Measurements from ENCODE around the gene PSMB1. TPM values are rescaled to one million over a fixed set of nuclear protein-coding genes. Genes with fewer than 3 reads are reported as not detected.
A peak's percentile ranks its signal among the peaks of the same experiment; 100 is the strongest.
"Not testable (repeated sequence)": the region's sequence is repeated elsewhere in the genome, so short reads cannot be mapped to it uniquely, and the experiment has no call there.

The PSMB1 gene
- polyA plus RNA-seq, 10 donors, result 119 to 141 (median 131) TPM

DNA sequence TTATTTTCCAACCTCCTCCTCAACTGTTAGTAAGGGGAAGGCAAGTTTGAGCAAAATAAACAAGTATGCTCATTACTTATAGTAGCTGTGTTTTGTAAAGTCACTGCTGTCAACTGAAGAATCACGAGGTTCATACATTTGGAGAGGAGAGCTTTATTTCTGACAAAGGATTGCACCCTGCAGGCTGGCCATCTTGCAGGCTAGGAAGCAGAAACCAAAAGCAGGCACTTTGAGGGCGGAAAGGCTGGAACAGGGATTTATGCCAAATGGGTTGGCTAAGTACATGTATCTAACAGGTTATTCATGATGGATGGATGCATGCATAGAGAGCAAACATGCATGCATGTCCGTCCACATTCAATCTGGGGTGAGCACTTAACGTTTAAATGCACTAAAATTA lies 46.7 kb downstream of the PSMB1 start:
- no peak for DNase-seq

DNA sequence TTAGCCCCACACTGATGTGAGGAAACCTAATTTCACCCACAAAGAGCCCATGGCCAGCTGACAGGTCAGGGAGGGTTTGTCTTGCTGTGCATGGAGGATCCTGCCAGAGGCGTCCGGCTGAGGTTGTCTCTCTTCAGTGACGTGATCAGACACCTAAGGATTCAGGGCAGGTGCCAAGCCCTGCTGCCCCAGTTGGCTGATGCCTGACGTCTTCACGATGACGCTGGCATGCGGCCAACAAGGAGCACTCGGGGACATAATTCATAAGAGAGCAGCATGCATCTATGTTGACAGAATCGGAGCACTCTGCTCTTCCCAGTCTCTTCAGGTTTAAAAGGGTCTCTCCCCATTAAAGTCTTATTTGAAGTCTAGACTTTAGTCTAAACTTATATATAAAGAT lies 47.8 kb downstream of the PSMB1 start:
- DNase-seq, result peak; percentile 11 to 47 (median 47)

DNA sequence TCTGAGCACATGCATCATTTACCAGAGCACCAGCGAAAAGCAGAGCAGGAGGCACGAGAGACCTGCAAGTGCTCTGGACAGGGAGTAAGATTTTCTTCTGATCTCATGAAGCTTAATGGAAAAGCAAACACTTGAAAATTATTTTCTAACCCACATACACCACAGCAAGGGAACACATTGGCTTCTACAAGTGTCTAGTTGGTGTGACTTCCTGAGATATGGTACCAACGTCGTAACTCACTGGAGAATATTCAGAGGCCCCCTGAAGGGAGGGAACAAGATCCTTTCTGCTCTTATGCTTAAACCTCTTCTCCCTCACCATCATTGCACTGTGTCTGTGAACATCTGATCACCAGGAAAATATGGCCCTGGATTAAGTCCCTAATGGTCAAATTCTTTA lies 48.6 kb downstream of the PSMB1 start:
- DNase-seq, result no peak

DNA sequence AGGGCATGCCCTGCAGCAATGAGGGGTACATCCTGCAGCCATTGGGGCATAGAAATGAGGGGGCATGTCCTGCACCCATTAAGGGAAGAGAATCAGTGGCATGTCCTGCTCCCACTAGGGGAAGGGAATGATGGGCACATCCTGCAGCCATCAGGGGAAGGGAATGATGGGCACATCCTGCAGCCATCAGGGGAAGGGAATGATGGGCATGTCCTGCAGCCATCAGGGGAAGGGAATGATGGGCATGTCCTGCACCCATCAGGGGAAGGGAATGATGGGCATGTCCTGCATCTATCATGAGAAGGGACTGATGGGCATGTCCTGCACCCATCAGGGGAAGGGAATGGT lies 49.7 kb downstream of the PSMB1 start:
- DNase-seq, result no peak

DNA sequence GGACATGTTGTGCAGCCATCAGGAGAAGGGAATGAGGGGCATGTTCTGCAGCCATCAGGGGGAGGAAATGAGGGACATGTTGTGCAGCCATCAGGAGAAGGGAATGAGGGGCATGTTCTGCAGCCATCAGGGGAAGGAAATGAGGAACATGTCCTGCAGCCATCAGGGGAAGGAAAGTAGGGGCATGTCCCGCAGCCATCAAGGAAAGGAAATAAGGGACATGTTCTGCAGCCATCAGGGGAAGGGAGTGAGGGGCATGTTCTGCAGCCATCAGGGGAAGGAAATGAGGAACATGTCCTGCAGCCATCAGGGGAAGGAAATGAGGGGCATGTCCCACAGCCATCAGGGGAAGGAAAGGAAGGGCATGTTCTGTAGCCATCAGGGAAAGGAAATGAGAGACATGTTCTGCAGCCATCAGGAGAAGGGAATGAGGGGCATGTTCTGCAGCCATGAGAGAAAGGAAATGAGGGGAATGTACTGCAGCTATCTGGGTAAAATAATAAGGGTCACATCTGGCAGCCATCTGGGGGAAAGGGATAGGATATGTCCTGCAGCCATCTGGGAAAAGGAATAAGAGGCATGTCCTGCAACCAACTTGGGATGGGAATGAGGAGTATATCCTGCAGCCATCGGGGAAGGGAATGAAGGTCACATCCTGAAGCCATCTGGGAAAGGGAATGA lies 50.2 kb downstream of the PSMB1 start:
- not testable (repeated sequence) for DNase-seq

DNA sequence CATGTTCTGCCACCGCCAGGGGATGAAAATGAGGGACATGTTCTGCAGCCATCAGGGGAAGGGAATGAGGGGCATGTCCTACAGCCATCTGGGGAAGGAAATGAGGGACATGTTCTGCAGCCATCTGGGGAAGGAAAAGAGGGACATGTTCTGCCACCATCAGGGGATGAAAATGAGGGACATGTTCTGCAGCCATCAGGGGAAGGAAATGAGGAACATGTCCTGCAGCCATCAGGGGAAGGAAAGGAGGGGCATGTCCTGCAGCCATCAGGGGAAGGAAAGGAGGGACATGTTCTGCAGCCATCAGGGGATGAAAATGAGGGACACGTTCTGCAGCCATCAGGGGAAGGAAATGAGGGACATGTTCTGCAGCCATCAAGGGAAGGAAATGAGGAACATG lies 50.8 kb downstream of the PSMB1 start:
- DNase-seq, result not testable (repeated sequence)

DNA sequence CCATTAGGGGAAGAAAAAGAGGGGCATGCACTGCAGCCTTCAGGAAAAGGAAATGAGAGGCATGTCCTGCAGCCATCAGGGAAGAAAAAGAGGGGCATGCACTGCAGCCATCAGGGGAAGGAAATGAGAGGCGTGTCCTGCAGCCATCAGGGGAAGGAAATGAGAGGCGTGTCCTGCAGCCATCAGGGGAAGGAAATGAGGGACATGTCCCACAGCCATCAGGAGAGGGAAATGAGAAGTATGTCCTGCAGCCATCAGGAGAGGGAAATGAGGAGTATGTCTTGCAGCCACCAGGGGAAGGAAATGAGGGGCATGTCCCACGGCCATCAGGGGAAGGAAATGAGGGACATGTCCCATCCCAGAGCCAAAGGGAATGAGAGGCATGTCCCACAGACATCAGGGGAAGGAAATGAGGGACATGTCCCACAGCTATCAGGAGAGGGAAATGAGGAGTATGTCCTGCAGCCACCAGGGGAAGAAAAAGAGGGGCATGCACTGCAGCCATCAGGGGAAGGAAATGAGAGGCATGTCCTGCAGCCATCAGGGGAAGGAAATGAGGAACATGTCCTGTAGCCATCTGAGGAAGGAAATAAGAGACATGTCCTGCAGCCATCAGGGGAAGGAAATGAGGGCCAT lies 52.0 kb downstream of the PSMB1 start:
- DNase-seq, result no peak

DNA sequence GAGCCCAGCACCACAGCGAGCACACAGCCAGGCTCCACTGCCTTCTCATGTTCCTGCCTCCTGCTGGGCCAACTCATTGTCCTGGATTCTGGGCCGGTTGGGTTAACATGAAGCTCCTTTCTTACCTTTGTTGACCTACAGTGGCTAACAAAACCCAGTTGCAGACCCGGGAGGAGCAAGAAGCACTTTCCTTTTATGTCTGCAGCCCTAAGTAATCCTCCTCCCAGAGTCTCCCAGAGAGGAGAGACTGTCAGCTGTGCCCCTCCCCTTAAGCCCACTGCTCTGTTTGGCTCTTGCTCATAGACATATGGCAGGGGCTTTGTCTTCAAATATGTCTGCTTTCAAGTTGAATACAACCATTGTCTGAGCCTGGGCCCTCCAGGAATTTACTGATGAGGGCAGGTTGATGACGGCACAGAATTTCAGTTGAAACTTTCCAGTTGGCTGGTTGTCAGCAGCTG lies 55.2 kb downstream of the PSMB1 start:
- DNase-seq, result peak in 2 of 3 donors; percentile 23 to 24

DNA sequence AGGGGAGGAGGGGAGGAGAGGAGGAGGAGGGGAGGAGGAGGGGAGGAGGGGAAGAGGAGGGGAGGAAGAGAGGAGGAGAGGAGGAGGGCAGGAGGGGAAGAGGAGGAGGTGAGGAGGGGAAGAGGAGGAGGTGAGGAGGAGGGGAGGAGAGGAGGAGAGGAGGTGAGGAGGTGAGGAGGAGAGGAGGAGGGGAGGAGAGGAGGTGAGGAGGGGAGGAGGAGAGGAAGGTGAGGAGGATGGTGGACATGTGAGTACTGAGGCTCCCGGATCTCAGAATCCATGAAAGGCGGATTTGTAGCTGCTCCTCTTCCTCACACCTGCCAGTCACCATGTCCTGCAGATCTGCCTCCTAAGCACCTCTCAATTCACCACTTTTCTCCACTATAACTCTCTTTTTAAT lies 59.8 kb downstream of the PSMB1 start:
- DNase-seq, result no peak

DNA sequence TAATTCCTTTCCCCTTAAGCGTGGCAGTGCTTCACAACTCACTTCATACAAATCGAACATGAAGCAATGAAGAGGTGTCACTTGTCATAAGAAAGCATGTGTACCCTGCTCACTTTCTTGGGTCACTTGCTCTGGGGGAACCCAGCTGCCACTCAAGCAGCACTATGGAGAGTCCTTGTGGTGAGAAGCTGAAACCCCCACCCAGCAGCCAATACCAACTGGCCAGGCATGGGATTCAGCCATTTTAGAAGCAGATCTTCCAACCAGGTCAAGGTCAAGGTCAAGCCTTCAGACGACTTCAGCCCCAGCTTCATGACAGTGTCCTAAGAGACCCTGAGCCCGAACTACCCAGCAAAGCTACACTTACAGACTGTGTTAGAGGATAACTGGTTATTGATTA lies 62.8 kb downstream of the PSMB1 start:
- no peak for DNase-seq

DNA sequence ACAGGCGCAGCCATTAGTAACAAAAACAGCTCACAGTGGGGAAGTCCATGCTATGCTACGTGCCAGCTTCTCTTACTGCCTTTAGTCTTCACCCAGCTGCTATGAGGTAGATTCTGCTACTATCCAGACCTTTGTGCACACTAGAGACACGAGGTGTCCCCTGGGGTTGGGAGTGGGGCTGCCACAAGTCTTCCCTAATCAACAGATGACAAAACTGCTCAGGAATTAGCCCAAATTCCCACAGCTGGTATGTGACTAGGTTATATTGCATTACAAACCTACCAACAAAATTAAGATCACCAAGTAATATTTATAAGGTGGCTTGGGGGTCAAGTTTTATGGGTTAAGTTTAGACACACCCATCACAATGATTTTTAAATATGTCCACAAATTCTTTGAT lies 63.3 kb downstream of the PSMB1 start:
- no peak for DNase-seq

DNA sequence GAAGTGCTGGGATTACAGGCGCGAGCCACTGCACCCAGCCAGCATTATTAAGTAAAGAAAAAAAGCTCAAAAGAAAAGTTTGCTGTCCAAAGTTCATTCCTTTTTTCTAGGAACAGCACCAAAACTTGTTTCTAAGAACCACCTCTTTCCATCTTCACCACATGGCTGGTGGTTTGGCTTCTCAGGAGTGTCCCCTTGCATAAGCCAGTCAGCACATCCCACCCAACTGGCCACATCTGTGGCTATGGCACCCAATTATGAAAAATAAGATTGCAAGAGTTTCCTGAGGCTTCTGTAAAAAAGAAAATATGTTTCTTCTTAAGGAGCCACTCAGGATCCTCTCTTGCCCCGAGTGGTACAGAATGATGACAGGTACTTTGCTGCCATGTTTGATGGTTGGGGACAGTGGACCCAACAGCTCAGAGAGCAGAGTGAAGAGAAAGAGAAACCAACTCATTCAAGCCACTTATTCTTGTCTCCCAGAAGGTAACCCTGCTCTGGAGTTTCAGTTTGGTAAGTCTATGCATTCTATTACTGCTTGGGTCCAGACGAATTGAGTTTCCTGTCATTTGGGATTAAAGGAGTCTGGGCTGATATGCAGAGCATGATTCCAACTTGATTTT lies 65.3 kb downstream of the PSMB1 start:
- DNase-seq, result no peak

DNA sequence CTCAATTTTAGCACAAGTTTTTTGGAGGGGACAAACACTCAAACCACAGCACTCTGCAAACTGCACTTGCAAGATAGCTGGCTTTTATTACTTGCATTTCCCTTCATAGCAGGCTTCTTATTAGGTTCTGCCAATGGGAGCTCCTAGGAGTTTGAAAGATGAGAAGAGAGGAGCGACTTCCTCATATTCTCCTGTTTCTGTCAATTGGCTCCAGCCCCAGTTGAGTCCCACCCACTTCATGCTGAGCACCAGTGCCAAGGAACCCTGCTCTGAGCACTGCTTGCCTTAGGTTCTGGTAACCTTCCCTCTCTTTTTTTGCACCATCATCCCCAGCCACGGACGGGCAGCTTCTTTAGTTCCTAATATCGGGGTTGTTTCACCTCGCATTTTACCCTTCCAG lies 67.9 kb downstream of the PSMB1 start:
- no peak for DNase-seq

Other genes starting within 250 kb of the PSMB1 start
- gene FAM120B, start 246.5 kb downstream of the PSMB1 start, polyA plus RNA-seq (ENCODE audit: insufficient read length in 10 of 10), result 10 to 100 TPM; 20.5 to 29.7 (median 26.7) TPM
- 10 to 100 TPM; 11.8 to 18.8 (median 15.0) TPM for gene TBP, start 1.1 kb upstream of the PSMB1 start, polyA plus RNA-seq (ENCODE audit: insufficient read length in 10 of 10)
- 10 to 100 TPM; 46.6 to 55.4 (median 53.5) TPM for gene PDCD2, start 31.3 kb upstream of the PSMB1 start, polyA plus RNA-seq (ENCODE audit: insufficient read length in 10 of 10)

Data from muscle of back (tissue), 11 donors.